ENCODE data around the gene GPC3. TPM values are rescaled to one million over a fixed set of nuclear protein-coding genes. Genes with fewer than 3 reads are reported as not detected.
A peak's percentile ranks its signal among the peaks of the same experiment; 100 is the strongest.

GPC3 gene
- under 1 TPM; 0.58 to 0.63 TPM for total RNA-seq

GRCh38 chrX:133985164-133985966, at the start of gene GPC3:
Gene GPC3 (minus strand): TSS chrX:133985594.
- ChIA-PET CTCF (interaction anchor here (0.8 kb wide), 1 partner anchor 35 kb away, joined by 3 read pairs; no protein-coding TSS in a partner anchor), POLR2A (no interaction called here)
- ATAC-seq (peak; percentile 88), DNase-seq (peak; percentile 34)
- peaks cover 18% of the 10 kb centered on the region for H3K27me3 Mint-ChIP-seq
- peaks cover 3% of the 10 kb centered on the region for H3K4me1 Mint-ChIP-seq (ENCODE audit: low read depth)
- TF ChIP-seq, protein P1, sequence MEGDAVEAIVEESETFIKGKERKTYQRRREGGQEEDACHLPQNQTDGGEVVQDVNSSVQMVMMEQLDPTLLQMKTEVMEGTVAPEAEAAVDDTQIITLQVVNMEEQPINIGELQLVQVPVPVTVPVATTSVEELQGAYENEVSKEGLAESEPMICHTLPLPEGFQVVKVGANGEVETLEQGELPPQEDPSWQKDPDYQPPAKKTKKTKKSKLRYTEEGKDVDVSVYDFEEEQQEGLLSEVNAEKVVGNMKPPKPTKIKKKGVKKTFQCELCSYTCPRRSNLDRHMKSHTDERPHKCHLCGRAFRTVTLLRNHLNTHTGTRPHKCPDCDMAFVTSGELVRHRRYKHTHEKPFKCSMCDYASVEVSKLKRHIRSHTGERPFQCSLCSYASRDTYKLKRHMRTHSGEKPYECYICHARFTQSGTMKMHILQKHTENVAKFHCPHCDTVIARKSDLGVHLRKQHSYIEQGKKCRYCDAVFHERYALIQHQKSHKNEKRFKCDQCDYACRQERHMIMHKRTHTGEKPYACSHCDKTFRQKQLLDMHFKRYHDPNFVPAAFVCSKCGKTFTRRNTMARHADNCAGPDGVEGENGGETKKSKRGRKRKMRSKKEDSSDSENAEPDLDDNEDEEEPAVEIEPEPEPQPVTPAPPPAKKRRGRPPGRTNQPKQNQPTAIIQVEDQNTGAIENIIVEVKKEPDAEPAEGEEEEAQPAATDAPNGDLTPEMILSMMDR (IDR thresholded peaks at IDR 0.05) = no peak
- H3K9me3 Mint-ChIP-seq = no peaks in the 10 kb centered on the region
- H3K27ac Mint-ChIP-seq = no peak within 1 kb of the TSS
- no peaks in the 10 kb centered on the region for H3K36me3 Mint-ChIP-seq (ENCODE audit: low read depth)
- H3K4me3 Mint-ChIP-seq = peak within 1 kb of the TSS; percentile 63
- intact Hi-C loops (cut with micrococcal nuclease) = no loop called here

DNA sequence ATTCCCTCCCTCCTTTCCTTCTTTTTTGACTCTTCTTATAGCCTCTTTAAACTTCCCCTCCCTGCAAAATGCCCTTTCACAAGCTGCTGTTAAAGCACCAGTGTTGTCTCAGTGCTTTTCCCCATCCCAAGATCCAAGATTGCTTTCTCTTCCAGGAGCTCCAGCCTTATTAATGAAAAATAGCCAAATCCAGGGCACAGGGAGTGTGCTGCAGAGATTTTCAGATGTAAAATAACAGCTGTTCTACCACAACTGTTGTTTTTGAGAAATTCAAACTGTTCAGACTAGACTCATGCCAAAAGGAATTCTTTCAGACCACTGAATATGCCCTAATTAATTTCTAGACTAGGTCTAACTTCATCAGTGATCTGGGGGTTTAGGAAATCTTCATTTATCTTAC, 47.0 kb upstream of the GPC3 start:
- ATAC-seq = no peak
- Mint-ChIP-seq H3K36me3 (ENCODE audit: low read depth) (no peaks in the 10 kb centered on the region), H3K4me1 (ENCODE audit: low read depth) (no peaks in the 10 kb centered on the region), H3K27ac (no peak overlapping the region), H3K27me3 (no peaks in the 10 kb centered on the region), H3K9me3 (no peaks in the 10 kb centered on the region), H3K4me3 (no peak overlapping the region)
- TF ChIP-seq, protein P1 (IDR thresholded peaks at IDR 0.05) = no peak
- DNase-seq = no peak
- ChIA-PET CTCF (no interaction called here), POLR2A (no interaction called here)
- intact Hi-C loops (cut with micrococcal nuclease) = no loop called here

DNA sequence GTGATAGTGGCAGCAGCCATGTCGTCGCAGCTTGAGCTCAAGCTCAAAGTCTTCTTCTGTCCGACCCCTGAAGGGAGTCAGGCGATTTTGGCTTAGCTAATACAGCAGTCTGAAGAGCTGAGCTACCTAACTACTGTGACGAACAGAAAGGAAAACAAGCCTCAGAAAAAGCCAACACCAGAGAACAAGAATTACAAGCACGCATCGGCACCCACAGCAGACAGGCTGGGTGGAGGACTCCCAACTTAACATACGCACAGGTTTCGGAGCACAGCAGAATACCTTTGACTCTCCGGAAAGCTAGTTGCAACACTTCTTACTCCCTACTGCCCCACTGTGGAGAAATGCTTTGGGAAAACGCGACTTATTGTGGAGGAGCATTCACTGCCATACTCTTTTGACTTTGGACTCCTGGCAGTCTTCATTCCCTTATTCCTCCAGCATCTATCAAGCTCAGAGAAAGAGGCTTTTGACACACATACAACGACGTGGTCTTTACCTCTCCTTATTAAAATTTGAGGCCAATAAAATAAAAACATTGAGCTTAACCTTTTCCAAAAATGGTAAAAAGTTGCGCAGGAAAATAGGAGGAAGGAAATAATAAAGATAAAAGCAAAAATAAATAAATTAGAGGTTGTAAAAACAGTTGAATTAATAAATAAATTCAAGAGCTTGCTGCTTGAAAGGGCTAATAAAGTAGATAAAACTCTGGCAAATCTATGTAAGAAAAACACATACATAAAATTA, 41.3 kb upstream of the GPC3 start:
- POLR2A ChIA-PET = no interaction called here
- H3K36me3 Mint-ChIP-seq (ENCODE audit: low read depth) = no peaks in the 10 kb centered on the region
- peaks cover 4% of the 10 kb centered on the region for H3K4me1 Mint-ChIP-seq (ENCODE audit: low read depth)
- H3K27me3 Mint-ChIP-seq = no peaks in the 10 kb centered on the region
- no peak overlapping the region for H3K4me3 Mint-ChIP-seq
- intact Hi-C loops (cut with micrococcal nuclease) = no loop called here
- H3K9me3 Mint-ChIP-seq = no peaks in the 10 kb centered on the region
- ATAC-seq (peak; percentile 58), DNase-seq (peak; percentile 42)
- no peak overlapping the region for H3K27ac Mint-ChIP-seq
- TF ChIP-seq, protein P1 (IDR thresholded peaks at IDR 0.05) = no peak
- CTCF ChIA-PET = interaction anchor here (0.8 to 2.5 kb wide), 13 partner anchors 9 to 371 kb away, joined by 3 to 31 read pairs (median 4); no protein-coding TSS in a partner anchor

DNA sequence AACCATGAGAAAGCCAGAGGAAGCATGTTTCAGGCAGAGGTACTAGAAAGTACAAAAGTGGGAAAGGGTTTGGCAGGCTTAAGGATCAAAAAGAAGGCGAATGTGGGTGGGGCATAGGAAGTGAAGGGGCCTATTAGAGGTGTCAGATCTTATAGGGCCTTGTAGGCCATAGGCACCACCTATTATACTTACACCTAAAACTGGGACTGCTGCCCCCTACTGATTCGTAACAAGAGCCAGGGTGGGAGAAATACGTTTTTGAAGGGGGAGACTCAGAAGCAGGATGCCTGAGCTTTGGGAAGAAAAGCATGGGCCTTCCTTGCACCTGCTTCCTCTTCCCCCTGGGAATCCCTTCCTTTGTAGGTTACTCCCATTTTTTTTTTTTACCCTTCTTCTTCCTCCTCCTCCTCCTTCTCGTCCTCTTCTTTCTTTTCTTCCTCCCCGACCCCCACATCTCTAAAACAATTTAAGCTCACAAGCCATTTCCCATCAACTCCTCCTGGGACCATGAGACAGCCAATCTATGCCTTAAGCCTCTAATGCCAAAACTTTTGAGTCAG, 40.7 kb upstream of the GPC3 start:
- Mint-ChIP-seq H3K4me1 (ENCODE audit: low read depth) (peaks cover 4% of the 10 kb centered on the region), H3K36me3 (ENCODE audit: low read depth) (no peaks in the 10 kb centered on the region), H3K27me3 (no peaks in the 10 kb centered on the region), H3K27ac (no peak overlapping the region), H3K9me3 (no peaks in the 10 kb centered on the region), H3K4me3 (no peak overlapping the region)
- TF ChIP-seq, protein P1 (IDR thresholded peaks at IDR 0.05) = no peak
- no peak for DNase-seq
- ChIA-PET CTCF (interaction anchor here (0.8 to 2.5 kb wide), 14 partner anchors 8 to 372 kb away, joined by 3 to 31 read pairs (median 4); no protein-coding TSS in a partner anchor), POLR2A (no interaction called here)
- no peak for ATAC-seq
- intact Hi-C loops (cut with micrococcal nuclease) = no loop called here

Data from activated CD8-positive, alpha-beta T cell treated with anti-CD3 and anti-CD28 coated beads for 36 hours (primary cell).